Activated CD4-positive, alpha-beta T cell treated with anti-CD3 and anti-CD28 coated beads, Interleukin-2, amount 50 U/mL, for 16 hours (primary cell): ENCODE measurements around the gene LRP5.
"Not testable (repeated sequence)": the region's sequence is repeated elsewhere in the genome, so short reads cannot be mapped to it uniquely, and the experiment has no call there.

Experiments used
- DNase-seq: peaks from one replicate; pipeline ENCODE4 v3.0.0-alpha.2; 2020

The LRP5 gene

DNA sequence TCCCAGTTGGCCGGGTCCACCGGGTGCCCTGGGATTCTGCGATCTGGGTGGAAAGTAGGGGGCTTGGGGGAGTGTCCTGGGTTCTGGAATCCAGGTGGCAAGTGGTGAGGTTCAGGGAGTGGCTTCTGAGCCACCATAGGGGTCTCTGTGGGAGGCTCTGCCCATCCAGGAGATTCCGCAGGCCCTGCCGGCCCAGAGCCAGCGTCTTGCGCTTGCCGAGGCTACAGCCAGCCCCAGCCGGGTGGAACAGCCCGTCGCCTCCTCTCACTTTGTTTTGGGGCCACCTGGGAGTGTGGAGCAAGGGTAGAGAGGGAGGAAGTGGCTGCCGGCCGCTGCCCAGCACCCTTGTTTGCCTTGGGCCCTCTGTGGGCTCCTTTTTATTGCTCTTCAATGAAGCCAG lies 87.5 kb downstream of the LRP5 start:
- no peak for DNase-seq

DNA sequence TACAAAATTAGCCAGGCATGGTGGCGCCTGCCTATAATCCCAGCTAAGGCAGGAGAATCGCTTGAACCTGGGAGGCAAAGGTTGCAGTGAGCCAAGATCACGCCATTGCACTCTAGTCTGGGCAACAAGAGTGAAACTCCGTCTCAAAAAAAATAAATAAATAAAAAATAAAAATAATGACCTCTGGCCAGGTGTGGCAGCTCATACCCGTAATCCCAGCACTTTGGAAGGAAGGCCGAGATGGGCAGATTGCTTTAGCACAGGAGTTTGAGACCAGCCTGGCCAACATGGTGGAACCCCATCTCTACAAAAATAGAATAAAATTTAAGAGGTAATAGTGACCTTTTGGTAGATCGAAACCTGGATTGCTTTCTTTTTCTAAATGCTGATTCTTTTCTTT lies 88.2 kb downstream of the LRP5 start:
- DNase-seq: not testable (repeated sequence)

DNA sequence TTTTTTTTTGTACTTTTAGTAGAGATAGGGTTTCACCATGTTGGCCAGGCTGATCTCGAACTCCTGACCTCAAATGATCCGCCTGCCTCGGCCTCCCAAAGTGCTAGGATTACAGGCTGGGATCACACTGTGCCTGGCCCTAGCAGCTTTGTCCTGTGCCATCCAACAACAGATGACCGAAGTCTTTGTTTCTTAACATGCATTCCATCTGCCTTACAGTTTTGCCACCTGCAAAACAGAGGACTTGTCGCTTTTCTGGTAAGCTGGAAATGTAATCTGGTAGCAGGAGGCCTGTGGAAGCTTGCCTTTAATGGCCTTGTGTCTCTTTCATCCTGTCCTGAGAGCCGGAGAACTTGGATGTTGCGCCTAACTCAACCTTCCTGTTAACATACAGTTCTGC lies 89.5 kb downstream of the LRP5 start:
- DNase-seq: no peak

DNA sequence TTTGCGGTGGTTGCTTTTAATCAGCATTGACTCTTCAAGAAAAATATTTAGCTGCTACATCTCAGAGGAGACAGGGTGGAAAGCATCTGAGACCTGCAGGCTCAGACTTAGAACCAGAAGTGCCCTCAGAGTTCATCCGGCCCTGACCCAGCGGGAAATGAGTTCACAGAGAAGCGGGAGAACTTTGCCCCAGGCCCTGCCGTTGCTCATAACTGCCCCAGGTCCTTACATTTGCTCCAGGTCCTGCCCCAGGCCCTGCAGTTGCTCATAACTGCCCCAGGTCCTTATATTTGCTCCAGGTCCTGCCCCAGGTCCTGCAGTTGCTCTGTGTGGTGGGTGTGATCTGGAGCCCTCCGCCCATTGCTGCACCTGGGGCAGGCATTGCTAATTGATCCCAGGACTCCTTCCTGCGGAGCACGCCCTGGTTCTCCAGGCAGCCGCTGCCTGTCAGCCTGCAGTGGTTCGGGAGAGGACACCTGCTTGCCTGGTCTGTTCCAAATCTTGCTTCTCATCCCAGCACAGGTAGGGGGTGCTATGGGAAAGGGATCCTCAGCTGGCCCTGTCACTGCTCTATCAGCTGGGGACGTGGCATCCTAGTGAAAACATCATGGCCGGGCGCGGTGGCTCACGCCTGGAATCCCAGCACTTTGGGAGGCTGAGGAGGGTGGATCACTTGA lies 90.1 kb downstream of the LRP5 start:
- DNase-seq: no peak

DNA sequence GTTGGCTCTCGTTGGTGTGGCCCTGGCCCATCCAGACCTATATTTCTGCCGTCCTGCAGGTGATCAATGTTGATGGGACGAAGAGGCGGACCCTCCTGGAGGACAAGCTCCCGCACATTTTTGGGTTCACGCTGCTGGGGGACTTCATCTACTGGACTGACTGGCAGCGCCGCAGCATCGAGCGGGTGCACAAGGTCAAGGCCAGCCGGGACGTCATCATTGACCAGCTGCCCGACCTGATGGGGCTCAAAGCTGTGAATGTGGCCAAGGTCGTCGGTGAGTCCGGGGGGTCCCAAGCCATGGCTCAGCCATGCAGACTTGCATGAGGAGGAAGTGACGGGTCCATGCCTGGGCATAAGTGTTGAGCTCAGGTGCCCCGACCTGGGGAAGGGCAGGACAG lies 91.0 kb downstream of the LRP5 start:
- DNase-seq: no peak

DNA sequence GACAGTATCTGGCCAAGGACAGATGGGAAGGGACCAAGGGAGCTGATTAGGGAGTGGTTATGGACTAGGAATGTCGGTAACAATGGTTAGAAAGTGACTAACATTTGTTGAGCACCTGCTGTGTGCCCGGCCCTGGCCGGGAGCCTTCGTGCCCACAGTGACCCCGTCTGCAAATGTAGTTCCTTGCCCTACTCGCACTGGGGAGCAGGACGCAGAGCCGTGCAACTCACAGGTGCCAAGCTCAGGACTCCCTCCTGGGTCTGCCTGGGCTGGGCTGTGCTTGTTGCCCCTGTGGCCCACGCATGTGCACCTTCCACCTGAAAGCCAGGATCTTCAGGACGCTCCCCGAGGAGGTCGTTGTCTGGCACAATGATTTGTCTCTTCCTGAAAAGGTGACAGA lies 91.4 kb downstream of the LRP5 start:
- no peak for DNase-seq

DNA sequence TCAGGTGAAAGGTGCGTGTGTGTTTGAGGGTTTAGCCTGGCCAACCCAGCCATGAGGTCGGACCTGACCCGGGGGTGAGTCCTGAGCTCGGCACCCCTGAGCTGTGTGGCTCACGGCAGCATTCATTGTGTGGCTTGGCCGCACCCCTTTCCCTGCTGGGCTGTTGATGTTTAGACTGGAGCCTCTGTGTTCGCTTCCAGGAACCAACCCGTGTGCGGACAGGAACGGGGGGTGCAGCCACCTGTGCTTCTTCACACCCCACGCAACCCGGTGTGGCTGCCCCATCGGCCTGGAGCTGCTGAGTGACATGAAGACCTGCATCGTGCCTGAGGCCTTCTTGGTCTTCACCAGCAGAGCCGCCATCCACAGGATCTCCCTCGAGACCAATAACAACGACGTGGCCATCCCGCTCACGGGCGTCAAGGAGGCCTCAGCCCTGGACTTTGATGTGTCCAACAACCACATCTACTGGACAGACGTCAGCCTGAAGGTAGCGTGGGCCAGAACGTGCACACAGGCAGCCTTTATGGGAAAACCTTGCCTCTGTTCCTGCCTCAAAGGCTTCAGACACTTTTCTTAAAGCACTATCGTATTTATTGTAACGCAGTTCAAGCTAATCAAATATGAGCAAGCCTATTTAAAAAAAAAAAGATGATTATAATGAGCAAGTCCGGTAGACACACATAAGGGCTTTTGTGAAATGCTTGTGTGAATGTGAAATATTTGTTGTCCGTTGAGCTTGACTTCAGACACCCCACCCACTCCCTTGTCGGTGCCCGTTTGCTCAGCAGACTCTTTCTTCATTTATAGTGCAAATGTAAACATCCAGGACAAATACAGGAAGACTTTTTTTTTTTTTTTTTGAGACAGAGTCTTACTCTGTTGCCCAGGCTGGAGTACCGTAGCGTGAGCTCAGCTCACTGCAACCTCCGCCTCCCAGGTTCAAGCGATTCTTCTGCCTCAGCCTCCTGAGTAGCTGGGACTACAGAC lies 94.2 kb downstream of the LRP5 start:
- DNase-seq: no peak

DNA sequence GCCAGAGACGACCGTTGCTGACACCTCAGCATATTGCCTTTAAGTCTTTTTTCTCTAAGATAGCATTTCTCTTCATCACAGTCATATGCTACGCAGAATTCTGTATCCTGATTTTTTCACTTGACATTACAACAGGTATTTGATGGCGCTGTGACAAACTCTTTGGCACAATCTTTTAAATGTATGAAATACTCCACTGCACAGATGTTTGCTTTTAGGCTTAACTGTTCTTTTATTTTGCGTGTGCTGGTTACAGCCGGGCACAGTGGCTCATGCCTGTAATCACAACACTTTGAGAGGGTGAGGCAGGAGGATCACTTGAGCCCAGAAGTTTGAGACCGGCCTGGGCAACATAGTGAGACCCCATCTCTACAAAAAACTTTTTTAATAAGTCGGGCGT lies 96.1 kb downstream of the LRP5 start:
- no peak for DNase-seq

DNA sequence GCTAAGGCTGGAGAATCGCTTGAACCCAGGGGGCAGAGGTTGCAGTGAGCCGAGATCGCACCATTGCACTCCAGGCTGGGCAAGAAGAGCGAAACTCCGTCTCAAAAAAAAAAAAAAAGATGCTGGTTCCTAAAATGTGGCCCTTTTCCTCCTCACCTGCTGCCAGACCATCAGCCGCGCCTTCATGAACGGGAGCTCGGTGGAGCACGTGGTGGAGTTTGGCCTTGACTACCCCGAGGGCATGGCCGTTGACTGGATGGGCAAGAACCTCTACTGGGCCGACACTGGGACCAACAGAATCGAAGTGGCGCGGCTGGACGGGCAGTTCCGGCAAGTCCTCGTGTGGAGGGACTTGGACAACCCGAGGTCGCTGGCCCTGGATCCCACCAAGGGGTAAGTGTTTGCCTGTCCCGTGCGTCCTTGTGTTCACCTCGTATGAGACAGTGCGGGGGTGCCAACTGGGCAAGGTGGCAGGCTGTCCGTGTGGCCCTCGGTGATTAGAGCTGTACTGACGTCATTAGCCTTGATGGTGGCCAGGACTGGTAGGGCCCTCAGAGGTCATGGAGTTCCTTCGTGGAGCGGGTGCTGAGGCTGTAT lies 97.5 kb downstream of the LRP5 start:
- DNase-seq: no peak

DNA sequence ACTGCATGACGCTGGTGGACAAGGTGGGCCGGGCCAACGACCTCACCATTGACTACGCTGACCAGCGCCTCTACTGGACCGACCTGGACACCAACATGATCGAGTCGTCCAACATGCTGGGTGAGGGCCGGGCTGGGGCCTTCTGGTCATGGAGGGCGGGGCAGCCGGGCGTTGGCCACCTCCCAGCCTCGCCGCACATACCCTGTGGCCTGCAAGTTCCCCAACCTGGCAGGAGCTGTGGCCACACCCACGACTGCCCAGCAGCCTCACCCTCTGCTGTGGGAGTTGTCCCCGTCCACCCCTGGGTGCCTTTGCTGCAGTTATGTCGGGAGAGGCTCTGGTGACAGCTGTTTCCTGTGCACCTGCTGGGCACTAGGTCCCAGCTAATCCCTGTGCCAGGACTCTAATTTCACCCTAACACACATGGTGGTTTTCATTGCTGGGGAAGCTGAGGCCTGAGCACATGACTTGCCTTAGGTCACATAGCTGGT lies 99.2 kb downstream of the LRP5 start:
- no peak for DNase-seq

DNA sequence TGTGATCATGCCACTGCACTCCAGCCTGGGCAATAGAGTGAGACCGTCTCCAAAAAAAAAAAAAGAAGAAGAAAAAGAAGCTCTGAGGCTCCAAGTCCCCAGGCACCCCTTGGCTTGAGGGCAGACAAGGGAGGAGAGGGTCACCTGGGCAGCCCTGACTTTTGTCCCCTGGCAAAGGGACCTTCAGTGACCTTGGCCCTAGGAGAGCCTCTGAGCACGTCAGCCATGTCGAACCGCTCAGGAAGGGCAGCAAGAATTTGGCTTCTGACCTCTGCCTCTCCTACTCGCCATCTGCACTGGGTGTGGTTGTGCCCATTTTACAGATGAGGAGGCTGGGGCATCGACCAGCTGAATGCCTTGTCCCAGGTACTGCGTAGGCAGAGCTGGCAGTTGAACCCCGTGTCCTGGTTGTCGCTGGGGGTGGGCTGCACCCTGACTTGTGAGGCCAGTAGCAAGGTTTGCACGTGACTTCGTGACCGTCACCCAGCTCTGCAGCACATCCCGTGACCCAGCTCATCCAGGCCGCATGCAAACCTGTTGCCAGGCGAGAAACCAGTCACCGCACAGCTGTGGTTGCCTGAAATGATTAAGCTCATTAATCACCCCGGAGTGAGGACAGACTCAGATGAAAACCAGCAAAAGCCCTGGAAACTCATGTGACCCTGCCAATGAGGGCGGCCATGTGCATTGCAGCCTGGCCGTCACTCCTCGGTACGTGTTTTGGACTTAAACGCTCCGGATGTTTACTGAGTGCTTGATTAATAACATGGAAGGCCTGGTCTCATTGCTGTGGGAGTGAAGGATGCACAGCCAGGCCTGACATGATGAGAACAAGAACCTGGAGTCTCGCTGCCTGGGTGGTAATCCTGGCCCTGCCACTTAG lies 100.4 kb downstream of the LRP5 start:
- DNase-seq: peak; percentile 89

DNA sequence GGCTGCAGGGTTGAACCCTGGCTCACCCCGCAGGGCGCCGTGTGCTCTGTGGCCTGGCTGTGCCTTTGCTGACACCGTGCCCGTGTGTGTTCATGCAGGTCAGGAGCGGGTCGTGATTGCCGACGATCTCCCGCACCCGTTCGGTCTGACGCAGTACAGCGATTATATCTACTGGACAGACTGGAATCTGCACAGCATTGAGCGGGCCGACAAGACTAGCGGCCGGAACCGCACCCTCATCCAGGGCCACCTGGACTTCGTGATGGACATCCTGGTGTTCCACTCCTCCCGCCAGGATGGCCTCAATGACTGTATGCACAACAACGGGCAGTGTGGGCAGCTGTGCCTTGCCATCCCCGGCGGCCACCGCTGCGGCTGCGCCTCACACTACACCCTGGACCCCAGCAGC lies 101.2 kb downstream of the LRP5 start:
- DNase-seq: no peak

DNA sequence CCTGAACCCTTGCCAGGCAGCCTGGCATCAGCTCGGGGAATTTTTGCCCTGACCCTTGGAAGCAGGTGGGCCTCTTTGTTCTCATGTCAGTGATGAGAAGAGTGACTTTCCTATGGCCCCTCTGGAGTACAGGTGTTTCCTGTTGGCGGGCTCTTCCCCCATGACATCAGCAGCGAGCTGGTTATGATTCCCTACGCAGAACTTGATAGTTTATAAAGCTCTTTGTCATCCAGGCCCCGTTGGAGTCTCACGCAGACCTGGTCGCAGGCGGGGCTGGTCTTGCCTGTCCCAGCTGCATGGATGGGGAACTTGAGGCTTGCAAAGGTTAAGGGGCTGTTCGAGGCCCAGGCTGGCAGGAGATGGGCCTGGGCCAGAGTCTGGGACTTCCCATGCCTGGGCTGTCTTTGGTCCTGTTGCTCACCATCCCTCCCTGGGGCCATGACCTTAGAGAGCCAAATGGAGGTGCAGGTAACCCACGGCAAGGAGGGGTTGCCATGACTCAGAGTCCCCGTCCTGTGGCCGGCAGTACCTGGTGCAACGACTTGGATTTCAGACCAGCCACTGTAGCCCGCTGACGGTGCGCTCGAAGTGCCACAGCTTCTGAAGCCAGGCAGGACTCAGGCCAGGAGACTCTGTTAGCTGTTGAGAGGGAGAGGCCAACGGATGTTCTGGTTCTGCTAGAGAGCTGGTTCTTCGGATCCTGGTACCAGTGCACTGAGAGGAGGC lies 102.3 kb downstream of the LRP5 start:
- DNase-seq: no peak

DNA sequence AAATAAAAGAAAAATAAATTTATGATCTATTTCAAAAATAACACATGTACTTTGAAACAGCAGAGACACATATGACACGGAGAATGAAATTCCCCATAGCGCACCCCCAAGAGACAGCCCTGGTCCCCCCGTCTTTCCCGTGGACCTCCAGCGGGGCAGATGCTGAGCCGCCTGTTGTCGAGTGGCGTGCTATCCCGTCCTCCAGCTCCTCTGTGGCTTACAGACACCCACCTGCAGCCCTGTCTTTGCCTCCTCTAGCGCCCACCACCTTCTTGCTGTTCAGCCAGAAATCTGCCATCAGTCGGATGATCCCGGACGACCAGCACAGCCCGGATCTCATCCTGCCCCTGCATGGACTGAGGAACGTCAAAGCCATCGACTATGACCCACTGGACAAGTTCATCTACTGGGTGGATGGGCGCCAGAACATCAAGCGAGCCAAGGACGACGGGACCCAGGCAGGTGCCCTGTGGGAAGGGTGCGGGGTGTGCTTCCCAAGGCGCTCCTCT lies 103.7 kb downstream of the LRP5 start:
- DNase-seq: no peak

DNA sequence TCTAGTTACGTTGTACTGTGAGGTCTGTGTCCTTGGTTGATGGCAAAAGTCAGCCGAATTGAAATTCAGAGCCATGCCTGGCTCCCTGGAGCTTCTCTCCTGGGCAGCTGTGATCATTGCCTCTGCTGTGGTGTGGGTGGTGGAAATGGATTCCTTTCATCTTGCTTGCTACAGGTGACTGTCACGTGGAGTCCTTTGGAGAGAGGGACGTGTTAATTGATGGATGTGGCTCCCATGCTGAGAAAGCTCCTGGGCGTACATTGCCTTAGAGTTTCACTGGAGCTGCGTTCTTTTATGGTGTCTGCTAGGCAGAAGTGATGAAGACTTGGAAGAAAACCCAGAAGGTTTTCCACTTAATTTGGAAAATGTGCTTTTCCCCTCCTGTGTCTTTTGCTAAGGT lies 106.3 kb downstream of the LRP5 start:
- DNase-seq: no peak

DNA sequence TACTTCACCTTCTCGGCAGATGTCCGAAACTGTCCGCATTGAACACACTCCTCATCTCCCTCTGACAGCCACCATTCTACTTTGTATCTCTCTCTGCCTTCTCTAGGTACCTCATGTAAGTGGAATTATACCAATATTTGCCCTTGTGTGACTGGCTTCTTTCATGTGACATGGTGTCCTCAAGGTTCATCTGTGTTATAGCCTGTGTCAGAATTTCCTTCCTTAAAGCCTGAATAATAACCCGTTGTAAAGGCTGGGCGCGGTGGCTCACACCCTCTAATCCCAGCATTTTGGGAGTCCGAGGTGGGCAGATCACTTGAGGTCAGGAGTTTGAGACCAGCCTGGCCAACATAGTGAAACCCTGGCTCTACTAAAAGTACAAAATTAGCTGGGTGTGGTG lies 107.8 kb downstream of the LRP5 start:
- DNase-seq: no peak

DNA sequence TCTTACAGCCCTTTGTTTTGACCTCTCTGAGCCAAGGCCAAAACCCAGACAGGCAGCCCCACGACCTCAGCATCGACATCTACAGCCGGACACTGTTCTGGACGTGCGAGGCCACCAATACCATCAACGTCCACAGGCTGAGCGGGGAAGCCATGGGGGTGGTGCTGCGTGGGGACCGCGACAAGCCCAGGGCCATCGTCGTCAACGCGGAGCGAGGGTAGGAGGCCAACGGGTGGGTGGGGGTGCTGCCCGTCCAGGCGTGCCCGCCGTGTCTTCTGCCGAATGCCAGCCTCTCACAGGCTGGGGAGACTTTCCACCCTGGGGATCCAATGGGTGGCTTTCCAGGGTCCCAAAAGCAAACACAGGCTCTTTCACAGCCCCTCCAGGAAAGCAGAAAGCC lies 111.1 kb downstream of the LRP5 start:
- DNase-seq: no peak

DNA sequence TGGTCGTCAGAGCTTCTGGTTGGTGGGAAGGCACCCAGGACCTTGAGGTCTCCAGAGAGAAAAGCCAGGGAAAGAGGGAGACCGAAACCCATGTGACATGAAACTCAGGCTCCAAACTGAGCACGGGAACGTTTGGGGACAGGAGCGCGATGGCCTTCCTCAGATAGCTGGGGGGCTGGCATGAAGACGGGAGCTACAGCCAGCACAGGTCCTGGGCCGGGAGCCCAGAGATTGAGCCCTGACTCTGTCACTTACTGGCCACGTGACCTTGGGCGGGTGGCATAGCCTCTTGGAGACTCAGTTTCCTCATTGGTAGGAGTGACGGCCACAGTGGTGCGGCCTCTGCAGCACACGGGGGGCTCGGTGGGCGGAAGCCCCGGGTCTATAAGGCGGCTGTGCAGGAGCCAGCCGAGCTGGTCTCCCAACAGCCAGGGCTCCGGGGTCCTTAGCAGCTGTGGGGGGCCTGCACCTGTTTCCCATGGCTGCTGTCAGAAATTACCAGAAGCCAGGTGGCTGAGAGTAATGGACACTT lies 111.8 kb downstream of the LRP5 start:
- no peak for DNase-seq

DNA sequence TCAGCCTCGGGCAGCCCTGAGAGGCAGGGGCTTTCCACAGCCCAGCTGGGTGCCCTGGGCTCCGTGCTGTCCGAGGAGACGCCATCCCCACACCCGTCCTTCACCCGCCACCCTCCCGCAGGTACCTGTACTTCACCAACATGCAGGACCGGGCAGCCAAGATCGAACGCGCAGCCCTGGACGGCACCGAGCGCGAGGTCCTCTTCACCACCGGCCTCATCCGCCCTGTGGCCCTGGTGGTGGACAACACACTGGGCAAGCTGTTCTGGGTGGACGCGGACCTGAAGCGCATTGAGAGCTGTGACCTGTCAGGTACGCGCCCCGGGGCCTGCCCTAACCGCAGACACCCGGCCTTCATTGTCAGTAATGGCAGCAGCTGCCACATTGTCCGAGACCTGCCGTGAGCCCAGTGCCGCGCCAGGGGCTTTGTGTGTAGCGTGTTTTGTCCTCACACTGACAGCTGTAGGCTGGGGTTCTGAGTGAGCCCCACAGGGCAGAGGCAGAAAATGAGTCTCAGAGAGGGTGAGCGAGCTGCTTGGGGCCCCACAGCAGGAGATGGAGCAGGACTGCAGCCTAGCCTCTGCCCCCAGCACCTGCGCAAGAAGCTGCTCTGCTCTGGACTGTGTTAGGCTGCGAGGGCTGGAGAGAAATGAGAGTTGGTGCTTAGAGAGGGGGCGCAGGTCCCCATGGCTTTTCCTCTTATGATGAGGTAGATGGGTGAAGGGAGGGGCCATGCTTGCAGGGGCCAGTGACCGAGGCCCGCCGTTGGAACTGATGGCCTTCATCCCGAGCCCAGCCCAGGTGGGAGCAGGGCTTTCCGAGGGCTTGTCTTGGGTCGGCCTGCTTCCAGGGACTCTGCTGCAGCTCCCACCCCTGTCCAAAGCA lies 112.8 kb downstream of the LRP5 start:
- no peak for DNase-seq

DNA sequence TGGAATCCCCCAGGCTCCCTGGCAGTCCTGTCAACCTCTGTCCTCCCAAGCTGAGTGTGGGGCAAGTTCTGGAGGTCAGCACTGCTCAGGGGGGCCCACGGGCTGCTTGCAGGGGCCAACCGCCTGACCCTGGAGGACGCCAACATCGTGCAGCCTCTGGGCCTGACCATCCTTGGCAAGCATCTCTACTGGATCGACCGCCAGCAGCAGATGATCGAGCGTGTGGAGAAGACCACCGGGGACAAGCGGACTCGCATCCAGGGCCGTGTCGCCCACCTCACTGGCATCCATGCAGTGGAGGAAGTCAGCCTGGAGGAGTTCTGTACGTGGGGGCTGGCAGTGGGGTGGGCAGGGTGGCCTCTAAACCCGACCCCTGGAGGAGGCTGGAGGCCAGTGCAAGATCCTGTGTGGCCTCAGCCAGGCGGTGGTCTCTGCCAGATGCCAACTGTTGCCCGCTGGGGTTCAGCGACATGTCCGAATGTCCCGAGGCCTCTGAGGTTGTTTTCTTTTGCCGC lies 113.5 kb downstream of the LRP5 start:
- DNase-seq: no peak
